K562 (cell line): ENCODE results near the gene WASL. TPM values are rescaled to one million over a fixed set of nuclear protein-coding genes. Genes with fewer than 3 reads are reported as not detected.
"Not testable (repeated sequence)": the region's sequence is repeated elsewhere in the genome, so short reads cannot be mapped to it uniquely, and the experiment has no call there.

ENCODE experiments used
- ATAC-seq: fragments of 200-7000 bp; cut with Tn5 transposase; 3 replicates; pipeline ENCODE4 v1.9.1; 2020; ENCODE audit warnings: moderate library complexity
- BruUV-seq: library from RNA; stranded (reverse); fragments of 400-500 nt; replicated peaks from 2 replicates; lab custom pipeline; 2021; lab: Mats Ljungman, UMichigan
- CTCF ChIA-PET: fragments of 300-600 bp; formaldehyde crosslinking; extraction: SDS; loops from one replicate; lab custom pipeline; 2021; ENCODE audit warnings: low intra/inter-chr PET ratio; lab: Yijun Ruan, JAX
- POLR2A ChIA-PET: fragments of 300-600, 350-650 bp; sonication (Branson Sonifier 250); formaldehyde crosslinking; extraction: SDS; loops from one replicate; lab custom pipeline; 2021; ENCODE audit warnings: antibody characterized with exemption, inconsistent platforms; lab: Yijun Ruan, JAX
- DNase-seq, 4 experiments: peaks; one replicate each; pipeline versions ENCODE4 v3.0.0 to v3.0.0-alpha.2; 2011 to 2018; ENCODE audit warnings: low spot score in 3 of 4, mixed read lengths in 3 of 4; ENCODE audit errors: extremely low read depth in 1 of 4
- FAIRE-seq: peaks from 2 replicates; lab custom pipeline; 2011; peaks lifted over from hg19 to GRCh38; lab: Jason Lieb, UNC
- H2AFZ ChIP-seq: 2 replicates; pipeline ENCODE4 v1.6.0; 2011; ENCODE audit warnings: low read depth, low read length, control low read depth, inconsistent platforms
- H3K27ac ChIP-seq: fragments of 200-600 bp; 3 replicates; pipeline ENCODE4 v1.8.0; 2011; ENCODE audit warnings: low read depth, mild to moderate bottlenecking, control low read depth, inconsistent platforms, low read length, moderate library complexity, mixed read lengths; ENCODE audit errors: extremely low read depth
- H3K27me3 ChIP-seq, 2 experiments: fragments of 300-600 bp in 1 of 2; 2 replicates in 1 of 2; 3 replicates in 1 of 2; pipeline versions ENCODE4 v1.6.0 to v1.8.0; 2011; ENCODE audit warnings: inconsistent platforms in 2 of 2, low read length in 2 of 2, mild to moderate bottlenecking in 1 of 2, mixed read lengths in 1 of 2, moderate library complexity in 1 of 2; ENCODE audit not compliant: control insufficient read depth in 2 of 2, insufficient read depth in 2 of 2
- H3K36me3 ChIP-seq: fragments of 300-600 bp; 3 replicates; pipeline ENCODE4 v1.8.0; 2011; ENCODE audit warnings: mild to moderate bottlenecking, low read length, inconsistent platforms; ENCODE audit not compliant: control insufficient read depth, insufficient read depth
- H3K4me1 ChIP-seq, 2 experiments: fragments of 200-600 bp in 1 of 2; replicated peaks in 1 of 2; 2 replicates in 1 of 2; 3 replicates in 1 of 2; pipeline versions ENCODE4 v1.5.1 to v1.8.0; 2011; ENCODE audit warnings: inconsistent platforms in 2 of 2, low read length in 2 of 2, mild to moderate bottlenecking in 1 of 2, mixed read lengths in 1 of 2, moderate library complexity in 1 of 2; ENCODE audit not compliant: control insufficient read depth in 2 of 2, insufficient read depth in 2 of 2
- H3K4me2 ChIP-seq: 2 replicates; pipeline ENCODE4 v1.6.1; 2011; ENCODE audit warnings: low read length, control low read depth, inconsistent platforms, mixed read lengths; ENCODE audit not compliant: insufficient read depth
- H3K4me3 ChIP-seq: fragments of 200-600 bp; sonication (generic), shearing (Covaris generic); 2 replicates; pipeline ENCODE4 v1.5.1; 2016; ENCODE audit warnings: control low read depth, inconsistent platforms
- H3K79me2 ChIP-seq: fragments of 200-600 bp; 3 replicates; pipeline ENCODE4 v1.8.0; 2011; ENCODE audit warnings: low read length, inconsistent platforms; ENCODE audit not compliant: control insufficient read depth, insufficient read depth
- H3K9ac ChIP-seq, 2 experiments: 2 replicates each; pipeline versions ENCODE4 v1.6.0 to v1.6.1; 2011; ENCODE audit warnings: low read depth in 2 of 2, low read length in 2 of 2, control low read depth in 1 of 2, inconsistent platforms in 1 of 2, mild to moderate bottlenecking in 1 of 2, mixed read lengths in 1 of 2; ENCODE audit not compliant: insufficient read depth in 1 of 2
- H3K9me1 ChIP-seq: one replicate; pipeline ENCODE4 v1.6.0; 2011; ENCODE audit warnings: inconsistent platforms, mild to moderate bottlenecking, low read length, moderate library complexity; ENCODE audit not compliant: control insufficient read depth, insufficient read depth
- H3K9me3 ChIP-seq: replicated peaks from 2 replicates; pipeline ENCODE4 v1.5.1; 2011; ENCODE audit warnings: low read depth, low read length, inconsistent platforms; ENCODE audit not compliant: control insufficient read depth, insufficient read depth
- H4K20me1 ChIP-seq: replicated peaks from 2 replicates; pipeline ENCODE4 v1.6.1; 2011; ENCODE audit warnings: low read length, inconsistent platforms, mixed read lengths; ENCODE audit not compliant: control insufficient read depth, insufficient read depth
- ETV5 ChIP-seq: sonication (generic); formaldehyde crosslinking; IDR thresholded peaks from 2 replicates; pipeline ENCODE4 v1.4.0; 2020; ENCODE audit warnings: low read depth, mild to moderate bottlenecking, missing genetic modification reagents
- WGBS: fragments of 100-300 bp; shearing (Covaris generic); methylation state at CpG from one replicate; pipeline ENCODE4 v1.1.6; 2016; ENCODE audit warnings: low coverage, mixed read lengths; ENCODE audit not compliant: insufficient coverage; ENCODE audit errors: missing lambda C conversion rate; 5-methylcytosine and 5-hydroxymethylcytosine counted together
- in situ Hi-C: fragments of 300-500 bp; cut with MboI; formaldehyde crosslinking; loops from 4 replicates; pipeline ENCODE4 v1.15.0; 2018; ENCODE audit warnings: inconsistent platforms, mixed read lengths
- intact Hi-C: fragments of 100-400 bp; cut with micrococcal nuclease; formaldehyde crosslinking; loops from 2 replicates; pipeline ENCODE4 v1.14.2; 2022
- polyA plus RNA-seq, 8 experiments: library from polyadenylated mRNA; depleted of rRNA in 4 of 8; stranded (reverse) in 5 of 8; unstranded in 3 of 8; fragments of >200 nt; fragmentation: Nextera tagmentation in 2 of 8; fragmentation: Illumina TruSeq in 1 of 8; extraction: Ambion mirVana in 2 of 8; extraction: Trizol in 1 of 8; gene quantifications; 2 replicates each; pipeline versions ENCODE4 v1.2.1 to v1.2.3, GENCODE V29; 2011 to 2014; ENCODE audit warnings: inconsistent platforms in 1 of 8, missing spikeins in 1 of 8
- total RNA-seq, 7 experiments: library from RNA; depleted of rRNA in 6 of 7; stranded (reverse); fragments of >200 nt in 6 of 7; fragmentation: Illumina TruSeq in 2 of 7; extraction: Trizol in 2 of 7; gene quantifications; 2 replicates each; pipeline versions ENCODE4 v1.2.1 to v1.2.3, GENCODE V29; 2011 to 2021; ENCODE audit warnings: low replicate concordance in 1 of 7
- TF ChIP-seq, protein P1 (sequence below): fragments of 450-650 bp; IDR thresholded peaks from 2 replicates; pipeline ENCODE4 v1.6.1; 2017; ENCODE audit warnings: antibody characterized with exemption, mild to moderate bottlenecking

The WASL gene
- total and polyA plus RNA-seq, 9 of the 15 experiments (the other 6 are each of a cell fraction or from before 2014, with no cell fraction given), result 3.2 to 13.9 (median 8.3) TPM

DNA sequence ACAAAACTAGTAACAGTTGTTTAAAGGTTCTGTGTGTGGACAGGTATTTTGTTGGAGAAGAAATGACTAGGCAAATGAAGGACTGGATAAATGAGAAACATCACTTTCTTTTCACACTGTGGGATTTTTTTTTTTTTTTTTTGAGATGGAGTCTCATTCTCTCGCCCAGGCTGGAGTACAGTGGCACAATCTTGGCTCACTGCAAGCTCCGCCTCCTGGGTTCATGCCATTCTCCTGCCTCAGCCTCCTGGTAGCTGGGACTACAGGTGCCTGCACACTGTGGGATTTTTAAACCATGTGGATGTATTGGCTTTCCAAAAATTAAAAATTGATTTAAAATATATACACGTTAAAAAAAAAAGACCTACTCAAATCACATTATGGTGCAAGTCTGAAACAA lies 28.3 kb downstream of the WASL start:
- Histone ChIP-seq H3K4me1 (peaks cover 0 to 15% of the 10 kb centered on the region in 2 experiments; a peak in 4 of 5 replicates), H3K79me2 (peaks cover 100% of the 10 kb centered on the region), H4K20me1 (peaks cover 15% of the 10 kb centered on the region)
- 67% methylated on average over 3 of the region's 3 CpGs for WGBS
- CTCF ChIA-PET, H3K9me1 ChIP-seq, ATAC-seq, intact Hi-C loops, H3K9me3 ChIP-seq, in situ Hi-C loops, H3K4me3 ChIP-seq, H3K36me3 ChIP-seq, DNase-seq, H3K4me2 ChIP-seq, H3K27me3 ChIP-seq, H2AFZ ChIP-seq, FAIRE-seq, H3K9ac ChIP-seq, H3K27ac ChIP-seq, BruUV-seq: not testable (repeated sequence)
- POLR2A ChIA-PET, result interaction anchor here (1.1 to 1.2 kb wide), 2 partner anchors 27 to 30 kb away, joined by 3 to 4 read pairs; no protein-coding TSS in a partner anchor

DNA sequence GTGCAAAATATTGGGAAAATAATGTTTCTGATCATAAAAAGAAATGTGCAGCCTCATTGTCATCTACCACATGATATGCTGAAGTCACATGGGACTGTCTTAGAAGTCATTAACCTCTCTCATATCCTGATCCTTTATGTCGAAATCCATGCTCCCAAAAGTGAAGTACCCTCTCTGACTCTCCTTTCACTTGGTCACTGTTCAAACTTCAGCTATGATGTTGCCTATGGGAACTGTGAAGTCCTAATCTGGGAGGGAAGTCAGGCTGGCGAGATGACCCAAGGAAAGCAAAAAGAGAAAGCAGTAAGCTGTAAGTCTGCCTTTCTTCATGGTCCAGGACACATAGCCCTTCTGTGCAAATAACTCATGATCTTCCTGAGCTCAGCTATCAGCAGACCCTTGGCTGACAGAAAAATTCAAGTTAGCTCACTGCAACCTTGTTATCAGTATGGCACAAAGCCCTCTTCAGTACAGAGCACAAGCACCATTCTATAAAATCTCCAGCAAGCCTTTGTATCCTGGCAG lies 29.5 kb downstream of the WASL start:
- CTCF ChIA-PET, result no interaction called here
- intact Hi-C loops, result no loop called here
- 21% methylated on average over 2 of the region's 2 CpGs for WGBS
- H2AFZ ChIP-seq, result no peak overlapping the region
- no peak overlapping the region for H3K4me3 ChIP-seq
- H3K36me3 ChIP-seq, result peaks cover 11% of the 10 kb centered on the region; the same call in 2 of the 3 replicates
- peaks cover 0 to 26% of the 10 kb centered on the region in 2 experiments; a peak in 4 of 5 replicates for H3K4me1 ChIP-seq
- FAIRE-seq, result peak; percentile 90
- peak overlapping the region in 1 of 2 experiments; percentile 5; a peak in 1 of 4 replicates for H3K9ac ChIP-seq
- in situ Hi-C loops, result no loop called here
- H3K27me3 ChIP-seq, result no peaks in the 10 kb centered on the region
- BruUV-seq, result no TSS peak
- DNase-seq, result peak in 2 of 4 experiments; percentile 40 to 78
- ATAC-seq, result peak; percentile 69
- H3K79me2 ChIP-seq, result peaks cover 100% of the 10 kb centered on the region
- peak overlapping the region; percentile 70 for H3K27ac ChIP-seq
- H3K4me2 ChIP-seq, result peak overlapping the region; percentile 64
- POLR2A ChIA-PET, result interaction anchor here (0.7 to 1.3 kb wide), 5 partner anchors 20 to 1222 kb away, joined by 3 to 7 read pairs (median 4); partner anchors contain the start of gene WASL
- H3K9me1 ChIP-seq, result no peaks in the 10 kb centered on the region
- peaks cover 15% of the 10 kb centered on the region for H4K20me1 ChIP-seq
- no peaks in the 10 kb centered on the region for H3K9me3 ChIP-seq
- no peak for TF ChIP-seq ETV5 (CRISPR knock-in tag)
- TF ChIP-seq, protein P1, sequence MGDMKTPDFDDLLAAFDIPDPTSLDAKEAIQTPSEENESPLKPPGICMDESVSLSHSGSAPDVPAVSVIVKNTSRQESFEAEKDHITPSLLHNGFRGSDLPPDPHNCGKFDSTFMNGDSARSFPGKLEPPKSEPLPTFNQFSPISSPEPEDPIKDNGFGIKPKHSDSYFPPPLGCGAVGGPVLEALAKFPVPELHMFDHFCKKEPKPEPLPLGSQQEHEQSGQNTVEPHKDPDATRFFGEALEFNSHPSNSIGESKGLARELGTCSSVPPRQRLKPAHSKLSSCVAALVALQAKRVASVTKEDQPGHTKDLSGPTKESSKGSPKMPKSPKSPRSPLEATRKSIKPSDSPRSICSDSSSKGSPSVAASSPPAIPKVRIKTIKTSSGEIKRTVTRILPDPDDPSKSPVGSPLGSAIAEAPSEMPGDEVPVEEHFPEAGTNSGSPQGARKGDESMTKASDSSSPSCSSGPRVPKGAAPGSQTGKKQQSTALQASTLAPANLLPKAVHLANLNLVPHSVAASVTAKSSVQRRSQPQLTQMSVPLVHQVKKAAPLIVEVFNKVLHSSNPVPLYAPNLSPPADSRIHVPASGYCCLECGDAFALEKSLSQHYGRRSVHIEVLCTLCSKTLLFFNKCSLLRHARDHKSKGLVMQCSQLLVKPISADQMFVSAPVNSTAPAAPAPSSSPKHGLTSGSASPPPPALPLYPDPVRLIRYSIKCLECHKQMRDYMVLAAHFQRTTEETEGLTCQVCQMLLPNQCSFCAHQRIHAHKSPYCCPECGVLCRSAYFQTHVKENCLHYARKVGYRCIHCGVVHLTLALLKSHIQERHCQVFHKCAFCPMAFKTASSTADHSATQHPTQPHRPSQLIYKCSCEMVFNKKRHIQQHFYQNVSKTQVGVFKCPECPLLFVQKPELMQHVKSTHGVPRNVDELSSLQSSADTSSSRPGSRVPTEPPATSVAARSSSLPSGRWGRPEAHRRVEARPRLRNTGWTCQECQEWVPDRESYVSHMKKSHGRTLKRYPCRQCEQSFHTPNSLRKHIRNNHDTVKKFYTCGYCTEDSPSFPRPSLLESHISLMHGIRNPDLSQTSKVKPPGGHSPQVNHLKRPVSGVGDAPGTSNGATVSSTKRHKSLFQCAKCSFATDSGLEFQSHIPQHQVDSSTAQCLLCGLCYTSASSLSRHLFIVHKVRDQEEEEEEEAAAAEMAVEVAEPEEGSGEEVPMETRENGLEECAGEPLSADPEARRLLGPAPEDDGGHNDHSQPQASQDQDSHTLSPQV, result 0 out of 2 replicates have a peak, but pooled peaks have one; percentile 43
